Activated T-helper 17 cell treated with anti-CD3 and anti-CD28 coated beads, Interleukin-2, amount 50 U/mL, for 72 hours (primary cell): ENCODE results near the gene DDX31. TPM values are rescaled to one million over a fixed set of nuclear protein-coding genes. Genes with fewer than 3 reads are reported as not detected.

Experiments used
- ATAC-seq: fragments of 150-1000 bp; cut with Tn5 transposase; replicated peaks from 2 replicates; pipeline ENCODE4 v1.10.0; 2021; ENCODE audit warnings: mild to moderate bottlenecking, moderate library complexity
- H3K27ac Mint-ChIP-seq: one replicate; pipeline ENCODE4 v1.8.0; 2022; ENCODE audit warnings: mixed read lengths
- H3K27me3 Mint-ChIP-seq: one replicate; pipeline ENCODE4 v1.8.0; 2022; ENCODE audit warnings: mixed read lengths
- H3K36me3 Mint-ChIP-seq: one replicate; pipeline ENCODE4 v1.8.0; 2022; ENCODE audit warnings: low read depth, mild to moderate bottlenecking, mixed read lengths
- H3K4me1 Mint-ChIP-seq: one replicate; pipeline ENCODE4 v1.8.0; 2022; ENCODE audit warnings: mixed read lengths
- H3K4me3 Mint-ChIP-seq: one replicate; pipeline ENCODE4 v1.8.0; 2022; ENCODE audit warnings: mild to moderate bottlenecking, mixed read lengths
- H3K9me3 Mint-ChIP-seq: one replicate; pipeline ENCODE4 v1.8.0; 2022; ENCODE audit warnings: mixed read lengths
- total RNA-seq, 2 donors: library from RNA; stranded (reverse); gene quantifications; one replicate each; pipeline ENCODE4 v1.2.3, GENCODE V29; 2022

DDX31 gene
- total RNA-seq, 2 donors from 2014 or later = 12.7 to 23.0 TPM

- H3K4me3 Mint-ChIP-seq = no peak overlapping the region
- H3K9me3 Mint-ChIP-seq = no peaks in the 10 kb centered on the region
- no peak overlapping the region for H3K27ac Mint-ChIP-seq
- no peaks in the 10 kb centered on the region for H3K4me1 Mint-ChIP-seq
- ATAC-seq = peak; percentile 49
- peaks cover 100% of the 10 kb centered on the region for H3K36me3 Mint-ChIP-seq
- no peaks in the 10 kb centered on the region for H3K27me3 Mint-ChIP-seq
Observed at GRCh38 chr9:132609829-132610228, 60.0 kb downstream of the DDX31 start.

GRCh38 chr9:132609184-132609583 lies 60.6 kb downstream of the DDX31 start:
- H3K27me3 Mint-ChIP-seq = no peaks in the 10 kb centered on the region
- H3K4me1 Mint-ChIP-seq = no peaks in the 10 kb centered on the region
- no peak overlapping the region for H3K4me3 Mint-ChIP-seq
- no peak for ATAC-seq
- no peak overlapping the region for H3K27ac Mint-ChIP-seq
- no peaks in the 10 kb centered on the region for H3K9me3 Mint-ChIP-seq
- H3K36me3 Mint-ChIP-seq = peaks cover 100% of the 10 kb centered on the region

- Mint-ChIP-seq H3K36me3 (peaks cover 100% of the 10 kb centered on the region), H3K9me3 (no peaks in the 10 kb centered on the region), H3K27me3 (no peaks in the 10 kb centered on the region), H3K4me1 (no peaks in the 10 kb centered on the region), H3K4me3 (no peak overlapping the region), H3K27ac (peak overlapping the region; percentile 8)
- ATAC-seq = no peak
Observed at GRCh38 chr9:132606066-132606465, 63.7 kb downstream of the DDX31 start.

- ATAC-seq = no peak
- Mint-ChIP-seq H3K9me3 (no peaks in the 10 kb centered on the region), H3K36me3 (peaks cover 100% of the 10 kb centered on the region), H3K27me3 (no peaks in the 10 kb centered on the region), H3K4me3 (no peak overlapping the region), H3K27ac (peak overlapping the region; percentile 8), H3K4me1 (no peaks in the 10 kb centered on the region)
Observed at GRCh38 chr9:132605387-132605786, 64.4 kb downstream of the DDX31 start.

GRCh38 chr9:132602207-132602606 lies 67.6 kb downstream of the DDX31 start:
- peaks cover 100% of the 10 kb centered on the region for H3K36me3 Mint-ChIP-seq

GRCh38 chr9:132600326-132600984 lies 69.3 kb downstream of the DDX31 start:
- H3K27me3 Mint-ChIP-seq = peaks cover 8% of the 10 kb centered on the region
- no peak overlapping the region for H3K27ac Mint-ChIP-seq
- ATAC-seq = no peak
- H3K9me3 Mint-ChIP-seq = no peaks in the 10 kb centered on the region
- peaks cover 100% of the 10 kb centered on the region for H3K36me3 Mint-ChIP-seq
- no peaks in the 10 kb centered on the region for H3K4me1 Mint-ChIP-seq
- no peak overlapping the region for H3K4me3 Mint-ChIP-seq

More at GRCh38 chr9:132602207-132602606, 67.6 kb downstream of the DDX31 start:
- Mint-ChIP-seq H3K27me3 (peaks cover 4% of the 10 kb centered on the region), H3K4me3 (no peak overlapping the region), H3K4me1 (no peaks in the 10 kb centered on the region), H3K9me3 (no peaks in the 10 kb centered on the region), H3K27ac (no peak overlapping the region)
- ATAC-seq = no peak

- Mint-ChIP-seq H3K27ac (no peak overlapping the region), H3K4me1 (no peaks in the 10 kb centered on the region), H3K27me3 (peaks cover 19% of the 10 kb centered on the region), H3K36me3 (peaks cover 100% of the 10 kb centered on the region), H3K4me3 (no peak overlapping the region), H3K9me3 (no peaks in the 10 kb centered on the region)
- ATAC-seq = no peak
Observed at GRCh38 chr9:132597073-132597775, 72.6 kb downstream of the DDX31 start.

GRCh38 chr9:132596200-132596599 lies 73.6 kb downstream of the DDX31 start:
- ATAC-seq = no peak
- Mint-ChIP-seq H3K27me3 (peaks cover 28% of the 10 kb centered on the region), H3K4me1 (no peaks in the 10 kb centered on the region), H3K36me3 (peaks cover 93% of the 10 kb centered on the region), H3K4me3 (no peak overlapping the region), H3K9me3 (no peaks in the 10 kb centered on the region), H3K27ac (no peak overlapping the region)

GRCh38 chr9:132595319-132595718 lies 74.5 kb downstream of the DDX31 start:
- H3K27me3 Mint-ChIP-seq = peaks cover 31% of the 10 kb centered on the region
- H3K4me1 Mint-ChIP-seq = no peaks in the 10 kb centered on the region
- H3K9me3 Mint-ChIP-seq = no peaks in the 10 kb centered on the region
- no peak for ATAC-seq
- no peak overlapping the region for H3K27ac Mint-ChIP-seq
- H3K36me3 Mint-ChIP-seq = peaks cover 84% of the 10 kb centered on the region
- no peak overlapping the region for H3K4me3 Mint-ChIP-seq

GRCh38 chr9:132594412-132594811 lies 75.4 kb downstream of the DDX31 start:
- Mint-ChIP-seq H3K4me3 (no peak overlapping the region), H3K27ac (no peak overlapping the region), H3K27me3 (peaks cover 31% of the 10 kb centered on the region), H3K9me3 (no peaks in the 10 kb centered on the region), H3K36me3 (peaks cover 75% of the 10 kb centered on the region), H3K4me1 (no peaks in the 10 kb centered on the region)
- no peak for ATAC-seq

GRCh38 chr9:132592451-132592850 lies 77.3 kb downstream of the DDX31 start:
- Mint-ChIP-seq H3K27ac (no peak overlapping the region), H3K36me3 (peaks cover 56% of the 10 kb centered on the region), H3K9me3 (no peaks in the 10 kb centered on the region), H3K27me3 (peaks cover 32% of the 10 kb centered on the region), H3K4me1 (no peaks in the 10 kb centered on the region), H3K4me3 (no peak overlapping the region)
- ATAC-seq = no peak

GRCh38 chr9:132591751-132592314 lies 78.0 kb downstream of the DDX31 start:
- Mint-ChIP-seq H3K27me3 (peaks cover 32% of the 10 kb centered on the region), H3K36me3 (peaks cover 50% of the 10 kb centered on the region), H3K27ac (no peak overlapping the region), H3K4me3 (no peak overlapping the region), H3K4me1 (no peaks in the 10 kb centered on the region), H3K9me3 (no peaks in the 10 kb centered on the region)
- ATAC-seq = no peak

GRCh38 chr9:132591244-132591643 lies 78.5 kb downstream of the DDX31 start:
- Mint-ChIP-seq H3K27me3 (peaks cover 29% of the 10 kb centered on the region), H3K27ac (no peak overlapping the region), H3K4me1 (no peaks in the 10 kb centered on the region), H3K4me3 (no peak overlapping the region), H3K9me3 (no peaks in the 10 kb centered on the region), H3K36me3 (peaks cover 44% of the 10 kb centered on the region)
- ATAC-seq = no peak

- H3K4me1 Mint-ChIP-seq = no peaks in the 10 kb centered on the region
- H3K27ac Mint-ChIP-seq = no peak overlapping the region
- peaks cover 34% of the 10 kb centered on the region for H3K27me3 Mint-ChIP-seq
- H3K9me3 Mint-ChIP-seq = no peaks in the 10 kb centered on the region
- no peak overlapping the region for H3K4me3 Mint-ChIP-seq
- H3K36me3 Mint-ChIP-seq = peaks cover 37% of the 10 kb centered on the region
- ATAC-seq = no peak
Observed at GRCh38 chr9:132590318-132591182, 79.2 kb downstream of the DDX31 start.
